ENCODE measurements around the gene CCM2.

Gene CCM2

DNA sequence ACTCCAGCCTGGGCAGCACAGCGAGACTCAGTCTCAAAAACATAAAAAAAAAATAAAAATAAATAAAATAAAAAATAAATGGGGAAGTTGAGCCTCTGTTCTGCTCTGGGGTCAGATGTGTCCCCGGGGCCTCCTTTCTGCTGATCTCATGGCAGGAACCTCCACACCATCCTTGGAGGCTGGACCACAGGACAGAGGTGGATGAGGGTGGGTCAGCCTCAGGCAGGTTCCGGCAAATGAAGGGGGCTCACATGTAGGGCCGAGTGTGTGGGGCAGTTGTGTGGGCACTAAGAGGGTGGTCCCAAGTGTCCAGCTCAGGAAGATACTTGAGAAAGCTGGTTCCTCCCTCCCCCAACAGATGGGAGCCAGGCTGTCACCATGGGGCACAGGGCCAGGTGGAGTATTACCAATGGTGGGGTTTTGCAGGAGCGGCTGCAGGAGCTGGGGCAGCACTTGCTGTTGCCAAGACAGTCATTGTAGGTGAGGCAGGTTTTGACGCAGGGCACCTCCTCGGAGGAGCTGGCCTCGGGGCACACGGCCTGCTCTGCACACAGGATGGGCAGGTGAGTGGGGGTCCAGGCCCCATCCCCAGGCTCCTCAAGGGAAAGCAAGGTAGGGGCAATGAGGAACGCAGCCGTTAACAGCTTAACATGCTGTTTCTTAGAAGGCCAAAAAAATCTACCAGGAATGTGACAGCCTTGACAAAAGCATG is 125.3 kb downstream of the CCM2 start:
- DNase-seq (ENCODE audit: low spot score) = no peak

Measured in putamen (tissue), 1 donor.